Measurements from ENCODE around the gene RNASEL.

Gene RNASEL

GRCh38 chr1:182610606-182611194 lies 21.6 kb upstream of the RNASEL start:
- POLR2A ChIA-PET, result no interaction called here
- no peak for DNase-seq (ENCODE audit: extremely low spot score)
- CTCF ChIA-PET, result interaction anchor here (1.0 to 41.1 kb wide), 4 partner anchors 10 to 176 kb away, joined by 3 to 1252 read pairs (median 81); partner anchors contain the start of genes NPL and RGS16
- TF ChIP-seq, protein P1, sequence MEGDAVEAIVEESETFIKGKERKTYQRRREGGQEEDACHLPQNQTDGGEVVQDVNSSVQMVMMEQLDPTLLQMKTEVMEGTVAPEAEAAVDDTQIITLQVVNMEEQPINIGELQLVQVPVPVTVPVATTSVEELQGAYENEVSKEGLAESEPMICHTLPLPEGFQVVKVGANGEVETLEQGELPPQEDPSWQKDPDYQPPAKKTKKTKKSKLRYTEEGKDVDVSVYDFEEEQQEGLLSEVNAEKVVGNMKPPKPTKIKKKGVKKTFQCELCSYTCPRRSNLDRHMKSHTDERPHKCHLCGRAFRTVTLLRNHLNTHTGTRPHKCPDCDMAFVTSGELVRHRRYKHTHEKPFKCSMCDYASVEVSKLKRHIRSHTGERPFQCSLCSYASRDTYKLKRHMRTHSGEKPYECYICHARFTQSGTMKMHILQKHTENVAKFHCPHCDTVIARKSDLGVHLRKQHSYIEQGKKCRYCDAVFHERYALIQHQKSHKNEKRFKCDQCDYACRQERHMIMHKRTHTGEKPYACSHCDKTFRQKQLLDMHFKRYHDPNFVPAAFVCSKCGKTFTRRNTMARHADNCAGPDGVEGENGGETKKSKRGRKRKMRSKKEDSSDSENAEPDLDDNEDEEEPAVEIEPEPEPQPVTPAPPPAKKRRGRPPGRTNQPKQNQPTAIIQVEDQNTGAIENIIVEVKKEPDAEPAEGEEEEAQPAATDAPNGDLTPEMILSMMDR (IDR thresholded peaks at IDR 0.05; ENCODE audit: control extremely low read depth, extremely low read depth, low read depth, missing control alignments), result no peak

DNA sequence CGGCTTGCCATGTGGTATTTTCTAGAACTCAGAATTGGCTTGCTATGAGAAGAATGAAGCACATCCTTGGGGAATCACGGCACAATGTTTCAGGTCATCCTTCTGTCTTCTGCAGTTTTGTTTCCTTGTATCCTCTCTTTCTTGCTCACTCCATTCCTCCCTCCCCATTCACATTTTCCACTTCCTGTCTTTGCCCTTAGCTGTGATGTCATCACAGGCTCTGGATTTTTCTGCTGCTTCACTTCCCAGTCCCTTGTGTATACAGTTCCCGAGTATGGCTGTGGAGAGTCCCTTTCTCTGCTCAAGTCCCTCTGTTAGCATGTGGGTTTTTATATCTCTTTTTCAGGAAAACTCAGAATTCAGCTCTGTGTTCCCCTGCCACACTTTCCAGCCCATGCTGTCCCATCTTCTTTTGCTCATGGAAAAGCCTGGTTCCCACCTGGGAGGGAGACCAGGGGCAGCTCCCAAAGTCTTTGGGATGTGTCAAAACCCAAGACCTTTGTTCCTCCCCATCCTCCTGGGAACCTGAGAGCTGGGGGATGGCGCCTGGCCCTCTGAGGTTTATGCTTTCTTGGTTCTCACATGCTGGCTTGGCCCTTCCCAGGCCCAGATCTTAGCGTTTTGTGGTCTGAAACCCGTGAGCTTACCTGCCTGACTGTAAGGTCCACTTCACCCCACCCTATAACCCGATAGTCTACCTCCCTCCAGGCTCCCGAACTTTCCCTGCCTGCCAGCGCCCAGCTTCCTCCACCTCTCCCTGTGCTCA lies 20.0 kb upstream of the RNASEL start:
- no peak for DNase-seq (ENCODE audit: extremely low spot score)
- ChIA-PET CTCF (interaction anchor here (0.7 to 41.1 kb wide), 5 partner anchors 9 to 177 kb away, joined by 3 to 1252 read pairs (median 4); partner anchors contain the start of gene NPL), POLR2A (no interaction called here)
- TF ChIP-seq, protein P1 (IDR thresholded peaks at IDR 0.05; ENCODE audit: control extremely low read depth, extremely low read depth, low read depth, missing control alignments), result no peak

DNA sequence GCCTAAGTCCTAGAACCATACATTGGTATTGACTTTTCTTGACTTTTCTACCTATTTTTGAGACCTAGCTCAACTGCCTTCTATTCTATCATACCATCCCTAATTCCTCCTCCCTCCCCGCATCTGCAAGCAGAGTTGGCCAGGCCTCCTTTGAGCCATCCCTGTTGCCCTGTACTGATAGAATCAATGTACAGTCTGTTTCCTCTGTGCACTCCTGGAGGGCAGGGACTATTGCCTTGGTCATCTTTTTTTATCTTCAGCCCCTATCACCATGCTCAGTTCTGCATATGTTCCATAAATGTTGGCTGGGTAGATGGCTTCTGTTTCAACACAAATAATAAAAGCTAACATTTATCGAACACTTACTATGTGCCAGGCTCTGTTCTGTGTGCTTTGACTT lies 19.2 kb upstream of the RNASEL start:
- TF ChIP-seq, protein P1 (IDR thresholded peaks at IDR 0.05; ENCODE audit: control extremely low read depth, extremely low read depth, low read depth, missing control alignments), result no peak
- ChIA-PET POLR2A (no interaction called here), CTCF (interaction anchor here (0.6 to 41.1 kb wide), 5 partner anchors 5 to 178 kb away, joined by 3 to 1252 read pairs (median 85); partner anchors contain the start of gene NPL)
- DNase-seq (ENCODE audit: extremely low spot score), result no peak

- POLR2A ChIA-PET, result no interaction called here
- CTCF ChIA-PET, result interaction anchor here (0.6 to 41.1 kb wide), 7 partner anchors 6 to 179 kb away, joined by 3 to 1252 read pairs (median 6); partner anchors contain the start of genes NPL and RNASEL
- TF ChIP-seq, protein P1 (IDR thresholded peaks at IDR 0.05; ENCODE audit: control extremely low read depth, extremely low read depth, low read depth, missing control alignments), result no peak
- DNase-seq (ENCODE audit: extremely low spot score), result no peak
These were observed 18.5 kb upstream of the RNASEL start for GRCh38 chr1:182607566-182607965.

DNA sequence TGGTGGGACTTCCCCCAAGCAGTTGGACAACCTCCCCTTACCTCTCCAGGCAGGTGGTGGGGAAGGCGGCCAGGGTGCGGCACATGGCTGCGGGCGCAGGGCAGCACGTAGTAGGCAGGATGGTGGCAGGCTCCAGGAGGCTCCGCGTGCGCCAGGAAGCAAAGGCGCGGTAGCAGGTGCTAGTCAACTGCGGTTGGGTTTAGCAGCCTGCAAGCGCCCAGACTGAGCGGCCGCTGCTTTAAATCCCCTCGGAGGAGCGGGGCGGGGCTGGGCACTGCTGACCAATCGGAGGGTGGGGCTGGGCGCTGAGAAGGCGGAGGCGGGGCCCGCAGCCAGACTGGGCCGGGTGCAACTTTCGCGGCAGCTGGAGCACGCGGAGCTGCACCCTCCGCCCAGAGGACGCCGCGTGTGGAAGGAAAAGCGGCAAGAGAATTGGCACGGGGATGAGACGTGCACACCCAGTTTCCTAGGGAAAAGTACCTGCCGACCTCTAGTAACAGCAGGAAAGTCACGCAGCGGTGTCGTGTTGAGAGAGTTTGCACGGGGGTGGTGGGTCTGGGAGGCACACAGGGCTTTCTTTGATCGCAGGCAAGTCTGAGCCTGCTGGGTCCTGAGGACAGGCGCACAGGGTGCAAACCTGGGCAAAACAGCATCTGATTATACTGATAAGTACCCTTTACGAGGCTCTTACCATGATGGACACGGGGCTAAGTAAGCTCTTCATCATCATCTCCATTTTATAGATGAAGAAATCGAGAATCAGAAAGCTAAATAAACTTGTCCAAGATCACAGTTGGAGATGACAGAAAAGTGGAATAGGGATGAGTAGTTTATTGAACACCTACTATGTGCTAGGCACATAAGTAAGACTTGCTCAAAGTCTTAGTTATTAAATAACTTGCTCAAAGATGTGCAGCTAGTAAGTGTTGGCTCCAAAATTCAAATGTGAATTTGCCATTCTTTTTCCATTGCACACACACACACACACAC lies 15.4 kb upstream of the RNASEL start, which contains the start of gene RGS16:
RGS16 (minus strand) TSS at position 215 of the 990 bp plus-strand sequence; CDS start at position 85, 130 bp downstream.
- POLR2A ChIA-PET, result interaction anchor here (0.6 to 2.3 kb wide), 10 partner anchors 8 to 235 kb away, joined by 3 to 20 read pairs (median 4); partner anchors contain the start of gene RNASEL
- TF ChIP-seq, protein P1 (IDR thresholded peaks at IDR 0.05; ENCODE audit: control extremely low read depth, extremely low read depth, low read depth, missing control alignments), result no peak
- CTCF ChIA-PET, result interaction anchor here (0.9 to 41.1 kb wide), 9 partner anchors 8 to 182 kb away, joined by 3 to 1252 read pairs (median 4); partner anchors contain the start of gene NPL
- DNase-seq (ENCODE audit: extremely low spot score), result peak; percentile 97

All from GM10248 (cell line).